Activated T-cell treated with anti-CD3 and anti-CD28 coated beads, Interleukin-2, amount 50 U/mL, for 4 hours (primary cell): ENCODE data around the gene PNLIPRP1. TPM values are rescaled to one million over a fixed set of nuclear protein-coding genes. Genes with fewer than 3 reads are reported as not detected.

Source experiments
- ATAC-seq, 2 donors: fragments of 200-7000 bp; cut with Tn5 transposase; one replicate each; pipeline ENCODE4 v1.10.0; 2021
- DNase-seq: peaks from one replicate; pipeline ENCODE4 v3.0.0-alpha.2; 2020
- H3K27me3 Mint-ChIP-seq: one replicate; pipeline ENCODE4 v1.8.0; 2021; ENCODE audit warnings: low read depth, mixed read lengths
- H3K36me3 Mint-ChIP-seq: one replicate; pipeline ENCODE4 v1.8.0; 2022; ENCODE audit warnings: mixed read lengths; ENCODE audit not compliant: insufficient read depth
- H3K4me1 Mint-ChIP-seq: one replicate; pipeline ENCODE4 v1.8.0; 2021; ENCODE audit warnings: low read depth, mixed read lengths
- H3K4me3 Mint-ChIP-seq: one replicate; pipeline ENCODE4 v1.8.0; 2021; ENCODE audit warnings: mild to moderate bottlenecking, moderate library complexity, mixed read lengths
- H3K9me3 Mint-ChIP-seq: one replicate; pipeline ENCODE4 v1.8.0; 2021; ENCODE audit warnings: mixed read lengths
- total RNA-seq, 3 donors: library from RNA; stranded (reverse); gene quantifications; one replicate each; pipeline ENCODE4 v1.2.1, GENCODE V29; 2021

Gene PNLIPRP1
- total RNA-seq, 3 donors from 2014 or later, result 0.57 to 1.0 (median 0.90) TPM

- H3K36me3 Mint-ChIP-seq, result no peaks in the 10 kb centered on the region
- no peak for ATAC-seq
- no peak overlapping the region for H3K4me3 Mint-ChIP-seq
- H3K4me1 Mint-ChIP-seq, result no peaks in the 10 kb centered on the region
- H3K27me3 Mint-ChIP-seq, result peaks cover 20% of the 10 kb centered on the region
- DNase-seq, result no peak
- H3K9me3 Mint-ChIP-seq, result no peaks in the 10 kb centered on the region
These were observed 21.5 kb downstream of the PNLIPRP1 start for GRCh38 chr10:116612107-116612769.

GRCh38 chr10:116613471-116613870, 22.7 kb downstream of the PNLIPRP1 start:
- H3K36me3 Mint-ChIP-seq, result no peaks in the 10 kb centered on the region
- peaks cover 17% of the 10 kb centered on the region for H3K27me3 Mint-ChIP-seq
- no peaks in the 10 kb centered on the region for H3K9me3 Mint-ChIP-seq
- H3K4me1 Mint-ChIP-seq, result no peaks in the 10 kb centered on the region
- no peak for ATAC-seq
- no peak for DNase-seq
- no peak overlapping the region for H3K4me3 Mint-ChIP-seq

GRCh38 chr10:116614796-116615195, 24.0 kb downstream of the PNLIPRP1 start:
- no peaks in the 10 kb centered on the region for H3K9me3 Mint-ChIP-seq
- ATAC-seq, result no peak

DNA sequence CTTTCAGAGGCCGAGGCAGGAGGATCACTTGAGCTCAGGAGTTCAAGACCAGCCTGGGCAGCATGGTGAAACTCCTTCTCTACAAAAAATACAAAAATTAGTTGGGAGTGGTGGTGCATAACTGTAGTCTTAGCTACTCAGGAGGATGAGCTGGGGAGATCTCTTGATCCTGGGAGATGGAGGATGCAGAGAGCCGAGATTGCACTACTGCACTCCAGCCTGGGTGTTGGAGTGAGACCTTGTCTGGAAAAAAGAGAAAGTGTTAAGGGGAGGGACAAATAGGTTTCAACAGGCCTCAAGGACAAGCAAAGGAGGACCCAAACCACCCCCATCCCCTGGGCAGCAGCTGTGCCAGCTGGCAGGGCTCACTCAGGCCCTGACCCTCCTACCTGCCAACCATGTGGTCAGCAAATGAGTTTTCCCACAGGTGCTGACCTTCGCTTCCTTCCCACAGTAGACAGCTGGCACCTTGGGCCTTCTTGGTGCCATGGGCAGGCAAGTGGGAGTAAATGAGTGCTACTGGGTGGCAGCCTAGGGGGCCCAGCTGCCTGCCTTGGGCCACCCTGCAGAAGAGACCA, 24.5 kb downstream of the PNLIPRP1 start:
- Mint-ChIP-seq H3K9me3 (no peaks in the 10 kb centered on the region), H3K4me1 (no peaks in the 10 kb centered on the region), H3K4me3 (no peak overlapping the region), H3K27me3 (peaks cover 7% of the 10 kb centered on the region), H3K36me3 (no peaks in the 10 kb centered on the region)
- no peak for ATAC-seq
- no peak for DNase-seq

More at GRCh38 chr10:116614796-116615195, 24.0 kb downstream of the PNLIPRP1 start:
- no peak for DNase-seq
- Mint-ChIP-seq H3K4me3 (no peak overlapping the region), H3K36me3 (no peaks in the 10 kb centered on the region), H3K27me3 (peaks cover 12% of the 10 kb centered on the region), H3K4me1 (no peaks in the 10 kb centered on the region)

DNA sequence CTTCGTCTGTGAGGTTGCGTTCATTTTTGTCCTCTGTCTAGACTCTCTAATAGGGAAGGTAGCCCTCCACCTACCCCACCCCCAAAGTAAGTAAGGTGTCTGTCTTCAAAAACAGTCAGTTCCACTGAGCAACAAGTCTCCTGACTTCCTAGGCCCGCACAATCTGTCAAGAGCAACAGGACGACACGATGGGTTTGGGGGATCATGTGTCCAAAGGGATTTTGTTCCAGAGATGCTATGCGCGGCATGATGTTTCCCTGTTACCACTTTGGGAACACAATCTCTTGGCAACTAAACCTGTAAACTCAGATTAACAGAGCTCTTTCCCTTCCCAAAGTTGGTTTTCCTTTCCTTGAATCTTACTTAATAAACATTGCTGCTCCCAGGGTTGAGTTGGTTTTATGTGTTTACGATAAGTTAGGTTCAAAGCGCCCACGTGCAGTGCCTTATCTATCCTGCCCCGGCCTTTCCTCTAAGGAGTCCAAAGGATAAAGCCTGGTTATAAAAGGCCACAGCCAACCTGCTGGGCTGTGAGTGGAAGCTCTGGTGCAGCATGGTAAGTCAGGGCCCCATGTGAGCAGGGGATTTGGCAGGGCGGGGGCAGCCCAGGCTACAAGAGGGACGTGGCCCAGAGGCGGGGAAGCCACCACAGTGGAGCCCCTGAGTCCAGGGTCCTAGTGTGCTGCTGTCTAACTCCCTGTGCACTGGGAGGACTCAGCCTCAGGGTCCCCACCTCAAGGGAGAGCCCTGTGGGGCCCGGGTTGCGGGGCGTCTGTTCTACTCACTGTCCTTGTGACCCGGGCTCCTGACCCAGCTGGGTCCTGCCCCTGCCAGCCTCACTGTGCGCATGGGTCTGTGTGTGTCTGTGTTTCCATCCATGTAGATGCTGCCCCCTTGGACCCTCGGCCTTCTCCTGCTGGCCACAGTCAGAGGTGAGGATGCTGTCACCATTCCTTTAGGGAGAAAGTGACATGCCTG, 30.0 kb downstream of the PNLIPRP1 start, which contains the start of gene PNLIPRP2:
TSS of gene PNLIPRP2 (plus strand) at position 531 of the 978 bp plus-strand sequence.
- ATAC-seq (no peak), DNase-seq (no peak)
- Mint-ChIP-seq H3K27me3 (peaks cover 6% of the 10 kb centered on the region), H3K9me3 (no peaks in the 10 kb centered on the region), H3K4me1 (no peaks in the 10 kb centered on the region), H3K4me3 (no peak within 1 kb of the TSS), H3K36me3 (no peaks in the 10 kb centered on the region)

DNA sequence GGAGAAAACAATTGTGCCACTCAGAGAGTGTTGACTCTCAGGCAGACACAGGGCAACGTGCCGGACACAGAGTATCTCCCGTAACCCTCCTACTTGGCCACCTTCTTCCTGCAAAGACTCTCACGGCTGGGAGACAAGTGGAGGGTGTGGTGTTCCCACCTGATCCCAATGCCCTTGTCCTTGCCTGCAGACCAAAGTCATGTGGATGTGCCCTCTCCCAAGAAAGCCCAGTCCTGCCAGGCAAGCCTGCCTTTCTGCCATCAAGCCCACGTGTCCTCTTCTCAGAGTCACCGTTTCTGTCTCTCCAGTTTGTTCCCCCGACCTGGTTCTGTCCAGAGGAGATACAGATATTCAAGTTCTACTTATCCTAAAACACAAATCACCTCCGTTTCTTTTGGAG, 30.7 kb downstream of the PNLIPRP1 start:
- Mint-ChIP-seq H3K36me3 (no peaks in the 10 kb centered on the region), H3K27me3 (peaks cover 11% of the 10 kb centered on the region)
- no peak for DNase-seq

GRCh38 chr10:116621934-116622655, 31.3 kb downstream of the PNLIPRP1 start:
- no peaks in the 10 kb centered on the region for H3K4me1 Mint-ChIP-seq

More for the DNA sequence above, 30.7 kb downstream of the PNLIPRP1 start:
- Mint-ChIP-seq H3K4me3 (no peak overlapping the region), H3K4me1 (no peaks in the 10 kb centered on the region), H3K9me3 (no peaks in the 10 kb centered on the region)
- no peak for ATAC-seq

DNA sequence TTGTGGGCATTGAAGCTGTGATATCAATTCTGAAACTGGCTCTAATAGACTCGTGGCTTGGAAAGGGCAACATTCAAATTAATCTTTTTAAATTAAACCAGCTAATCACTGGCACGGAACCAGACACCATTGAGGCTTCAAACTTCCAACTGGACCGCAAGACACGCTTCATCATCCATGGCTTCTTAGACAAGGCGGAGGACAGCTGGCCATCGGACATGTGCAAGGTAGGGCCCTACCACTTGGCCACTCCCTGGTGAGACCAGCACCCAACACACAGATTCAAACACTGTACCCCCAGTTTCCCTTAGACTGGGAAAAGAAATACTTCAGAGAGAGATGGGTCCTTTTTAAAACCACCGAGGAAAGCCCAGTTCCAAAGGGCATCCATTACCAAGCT, 35.1 kb downstream of the PNLIPRP1 start:
- peaks cover 18% of the 10 kb centered on the region for H3K27me3 Mint-ChIP-seq
- H3K4me3 Mint-ChIP-seq, result no peak overlapping the region
- H3K9me3 Mint-ChIP-seq, result no peaks in the 10 kb centered on the region
- DNase-seq, result no peak
- ATAC-seq, result no peak
- no peaks in the 10 kb centered on the region for H3K36me3 Mint-ChIP-seq
- no peaks in the 10 kb centered on the region for H3K4me1 Mint-ChIP-seq

More at GRCh38 chr10:116621934-116622655, 31.3 kb downstream of the PNLIPRP1 start:
- ATAC-seq, result no peak
- H3K9me3 Mint-ChIP-seq, result no peaks in the 10 kb centered on the region
- H3K4me3 Mint-ChIP-seq, result no peak overlapping the region
- H3K27me3 Mint-ChIP-seq, result peaks cover 16% of the 10 kb centered on the region
- H3K36me3 Mint-ChIP-seq, result no peaks in the 10 kb centered on the region
- DNase-seq, result no peak

DNA sequence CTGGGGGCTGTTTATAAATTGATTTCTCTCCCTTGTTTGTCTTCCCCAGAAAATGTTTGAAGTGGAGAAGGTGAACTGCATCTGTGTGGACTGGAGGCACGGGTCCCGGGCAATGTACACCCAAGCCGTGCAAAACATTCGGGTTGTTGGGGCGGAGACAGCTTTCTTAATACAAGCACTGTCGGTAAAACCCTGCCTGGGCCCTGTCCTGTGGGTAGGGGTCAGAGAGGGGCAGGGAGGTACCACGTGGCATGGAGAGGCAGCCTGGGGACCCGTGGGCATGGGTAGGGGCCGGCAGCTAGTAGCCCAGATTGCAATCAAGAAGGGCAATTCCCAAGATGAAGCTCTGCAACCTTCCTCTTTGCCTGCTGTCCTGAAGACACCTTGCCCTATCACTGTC, 36.1 kb downstream of the PNLIPRP1 start:
- no peaks in the 10 kb centered on the region for H3K4me1 Mint-ChIP-seq
- H3K27me3 Mint-ChIP-seq, result peaks cover 18% of the 10 kb centered on the region
- H3K36me3 Mint-ChIP-seq, result no peaks in the 10 kb centered on the region
- no peak for DNase-seq
- ATAC-seq, result no peak
- no peaks in the 10 kb centered on the region for H3K9me3 Mint-ChIP-seq
- H3K4me3 Mint-ChIP-seq, result no peak overlapping the region

DNA sequence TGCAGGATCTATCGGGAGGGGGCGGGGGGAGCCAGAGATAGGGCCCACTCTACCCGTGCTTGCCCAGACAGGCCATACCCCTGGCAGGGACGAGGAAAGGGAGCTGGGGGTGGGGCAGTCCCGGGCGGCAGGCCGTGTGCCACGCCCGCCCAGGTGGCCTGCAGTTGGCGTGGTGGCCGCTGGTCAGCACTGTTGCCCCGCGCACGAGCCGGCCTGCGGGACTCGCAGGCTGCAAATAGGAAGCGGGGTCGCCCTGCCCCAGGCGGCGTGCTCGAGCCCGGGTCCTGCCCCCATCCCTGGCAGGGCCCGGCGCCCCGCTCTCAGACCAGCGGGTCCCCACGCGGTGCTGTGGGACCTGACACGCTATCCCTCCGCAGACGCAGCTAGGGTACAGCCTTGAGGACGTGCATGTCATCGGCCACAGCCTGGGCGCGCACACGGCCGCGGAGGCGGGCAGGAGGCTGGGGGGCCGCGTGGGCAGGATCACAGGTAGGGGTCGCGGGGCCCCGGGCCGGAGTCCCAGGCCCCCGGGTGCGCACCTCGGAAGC, 36.7 kb downstream of the PNLIPRP1 start:
- Mint-ChIP-seq H3K4me3 (no peak overlapping the region), H3K9me3 (no peaks in the 10 kb centered on the region), H3K36me3 (no peaks in the 10 kb centered on the region), H3K4me1 (no peaks in the 10 kb centered on the region), H3K27me3 (peaks cover 14% of the 10 kb centered on the region)
- no peak for ATAC-seq
- DNase-seq, result no peak

DNA sequence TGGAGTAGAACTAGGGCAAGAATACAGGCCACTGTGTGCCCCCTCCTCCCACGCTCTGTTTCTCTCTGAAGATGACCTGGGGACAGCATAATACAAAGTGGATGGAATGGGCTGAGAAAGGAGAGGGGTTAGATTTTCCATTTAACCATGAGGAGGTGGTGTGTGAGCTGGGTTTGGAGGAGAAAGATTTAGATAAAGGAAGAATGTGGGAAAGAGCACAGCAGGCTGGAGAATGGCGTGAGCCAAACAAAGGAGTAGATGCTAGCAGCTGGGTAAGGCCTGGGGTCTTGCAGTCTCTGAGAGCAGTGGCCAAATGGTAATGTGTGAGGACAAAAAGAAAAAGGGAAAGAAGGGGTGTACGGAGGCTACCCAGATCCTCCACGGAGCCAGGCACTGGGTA, 38.6 kb downstream of the PNLIPRP1 start:
- no peaks in the 10 kb centered on the region for H3K9me3 Mint-ChIP-seq

GRCh38 chr10:116630020-116630419, 39.3 kb downstream of the PNLIPRP1 start:
- Mint-ChIP-seq H3K36me3 (no peaks in the 10 kb centered on the region), H3K9me3 (no peaks in the 10 kb centered on the region), H3K4me3 (no peak overlapping the region), H3K27me3 (peaks cover 15% of the 10 kb centered on the region), H3K4me1 (no peaks in the 10 kb centered on the region)
- no peak for ATAC-seq
- DNase-seq, result no peak

More for the DNA sequence above, 38.6 kb downstream of the PNLIPRP1 start:
- peaks cover 15% of the 10 kb centered on the region for H3K27me3 Mint-ChIP-seq
- H3K4me3 Mint-ChIP-seq, result no peak overlapping the region
- H3K4me1 Mint-ChIP-seq, result no peaks in the 10 kb centered on the region
- H3K36me3 Mint-ChIP-seq, result no peaks in the 10 kb centered on the region
- ATAC-seq (no peak), DNase-seq (no peak)

- no peaks in the 10 kb centered on the region for H3K4me1 Mint-ChIP-seq
- no peaks in the 10 kb centered on the region for H3K36me3 Mint-ChIP-seq
- H3K27me3 Mint-ChIP-seq, result peaks cover 5% of the 10 kb centered on the region
- no peak overlapping the region for H3K4me3 Mint-ChIP-seq
- DNase-seq (no peak), ATAC-seq (no peak)
- H3K9me3 Mint-ChIP-seq, result no peaks in the 10 kb centered on the region
These were observed 41.1 kb downstream of the PNLIPRP1 start for GRCh38 chr10:116631871-116632295.
